GM12874 (cell line): ENCODE data around the gene RTF2.

Experiments used
- CTCF ChIP-seq: IDR thresholded peaks from 2 replicates; pipeline ENCODE4 v1.5.1; 2011; ENCODE audit warnings: low read depth, mild to moderate bottlenecking, control low read depth, low read length, moderate library complexity; ENCODE audit not compliant: insufficient read depth

Gene RTF2

DNA sequence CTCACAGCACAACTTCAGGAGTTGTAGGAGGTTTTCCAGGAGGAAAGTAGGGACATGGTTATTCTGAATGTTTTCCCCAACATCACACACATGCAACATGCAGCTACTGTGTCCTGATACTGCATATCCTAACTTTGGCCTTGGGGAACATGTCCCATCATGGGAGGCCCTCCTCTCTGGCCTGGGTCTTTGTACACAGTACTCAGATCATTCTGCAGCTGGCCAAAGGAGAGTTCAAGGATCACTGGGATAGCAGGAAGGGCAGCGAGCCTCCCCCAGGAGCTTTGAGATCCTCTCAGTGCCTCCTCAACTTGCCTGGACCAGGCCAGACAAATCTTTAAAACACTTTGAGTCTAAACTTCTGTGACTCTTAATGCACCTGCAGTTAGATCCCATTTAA, 43.5 kb upstream of the RTF2 start:
- TF ChIP-seq CTCF: no peak

DNA sequence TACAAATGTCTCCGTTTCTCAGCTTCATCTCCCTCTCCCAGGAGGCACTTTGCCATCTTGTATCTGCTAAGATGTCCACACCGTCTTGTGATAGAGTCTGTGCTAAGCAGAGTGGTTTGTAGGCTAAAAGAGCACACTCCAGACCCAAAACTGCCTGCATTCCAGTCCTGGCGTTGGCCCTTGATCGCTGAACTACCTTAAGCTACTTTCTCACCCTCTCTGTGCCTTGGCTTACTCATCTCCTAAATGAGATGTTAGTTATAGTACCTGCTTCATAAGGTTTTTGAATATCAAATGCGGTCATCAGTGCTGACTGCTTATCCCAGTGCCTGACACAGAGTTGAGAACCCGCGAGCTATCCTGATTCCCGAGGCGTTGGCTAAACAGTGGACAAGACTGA, 42.4 kb upstream of the RTF2 start:
- TF ChIP-seq CTCF: no peak

GRCh38 chr20:56426926-56427325, 41.5 kb upstream of the RTF2 start:
- no peak for TF ChIP-seq CTCF

DNA sequence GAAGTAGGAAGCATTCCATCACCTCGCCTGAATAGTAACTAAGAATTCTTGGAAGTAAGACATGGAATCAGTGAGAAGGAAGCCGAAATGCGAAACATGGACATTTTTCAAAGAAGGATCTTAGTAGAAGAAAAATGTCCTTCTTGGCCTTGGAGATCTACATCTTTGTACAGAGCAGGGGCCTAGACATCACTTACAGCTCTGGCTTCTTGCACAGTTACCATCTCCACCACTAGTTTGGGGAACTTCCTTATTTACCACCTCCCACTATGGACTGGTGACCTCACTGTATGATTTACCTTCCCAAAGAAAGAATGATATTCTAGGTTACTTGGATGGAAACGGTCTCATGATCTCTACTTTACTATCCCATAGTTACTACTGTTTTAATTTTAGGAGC, 40.6 kb upstream of the RTF2 start:
- no peak for TF ChIP-seq CTCF

DNA sequence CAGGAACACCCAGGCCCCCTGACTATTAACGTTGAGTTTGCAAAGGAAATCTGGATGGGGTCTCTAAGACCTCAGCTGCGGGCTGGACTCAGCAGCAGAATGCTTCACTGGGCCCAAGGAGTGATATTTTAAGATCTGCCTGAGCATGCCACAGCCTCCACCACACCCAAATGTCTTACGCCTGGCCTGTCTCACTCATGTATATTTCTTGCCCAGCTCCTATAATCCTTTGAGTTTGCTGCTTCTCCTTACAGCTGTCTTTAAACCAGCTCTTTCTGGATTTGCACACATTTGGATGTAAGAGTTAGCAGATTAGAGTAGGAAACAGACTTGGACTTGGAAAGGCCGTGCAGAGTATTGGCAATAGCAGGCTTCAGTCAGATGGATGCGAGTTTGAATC, 40.0 kb upstream of the RTF2 start:
- no peak for TF ChIP-seq CTCF

- TF ChIP-seq CTCF: no peak
Measured at GRCh38 chr20:56428881-56429280, 39.5 kb upstream of the RTF2 start.

DNA sequence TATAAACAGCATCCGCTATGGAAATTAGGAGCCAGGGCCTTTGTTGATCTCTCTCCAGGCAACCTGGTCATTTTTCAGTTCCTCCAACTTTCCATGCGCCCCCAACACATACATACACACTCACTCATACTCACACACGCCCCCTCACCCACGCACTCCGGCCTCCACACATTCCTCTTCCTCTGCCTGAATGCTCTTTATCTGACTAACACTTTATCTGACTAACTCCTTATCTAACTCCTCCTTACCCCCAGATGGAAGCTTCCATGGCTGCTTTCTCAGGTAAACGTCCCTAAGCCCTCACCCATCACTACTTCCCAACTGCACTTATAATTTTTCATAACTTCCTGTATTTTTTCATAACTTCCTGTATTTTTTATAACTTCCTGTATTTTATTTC, 38.9 kb upstream of the RTF2 start:
- TF ChIP-seq CTCF: no peak

DNA sequence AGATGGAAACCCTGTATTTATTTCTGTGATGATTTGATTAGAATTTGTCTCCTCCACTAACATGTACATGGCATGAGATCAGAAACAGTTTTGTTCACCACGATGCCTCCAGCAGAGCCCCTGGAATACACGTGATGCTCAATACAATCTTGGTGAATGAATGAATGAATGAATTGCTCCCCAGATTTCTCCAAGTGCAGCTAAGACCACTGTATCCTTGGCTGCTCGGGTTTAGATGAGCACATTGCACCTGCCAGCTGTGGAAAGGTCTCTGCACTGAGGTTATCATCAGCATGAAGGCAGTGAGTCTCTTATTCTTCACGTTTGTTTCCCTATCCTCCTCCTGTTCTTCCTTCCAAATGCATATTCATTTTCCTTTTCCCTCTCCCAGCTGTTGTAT, 38.5 kb upstream of the RTF2 start:
- no peak for TF ChIP-seq CTCF
